ENCODE data around the gene LRMDA. TPM values are rescaled to one million over a fixed set of nuclear protein-coding genes. Genes with fewer than 3 reads are reported as not detected.

The LRMDA gene
- total RNA-seq, 1 donor from 2014 or later = 2.1 TPM

GRCh38 chr10:76388321-76389023, 957.0 kb downstream of the LRMDA start:
- no peaks in the 10 kb centered on the region for H3K4me1 Mint-ChIP-seq (ENCODE audit: low read depth, unreplicated experiment)
- TF ChIP-seq CTCF (IDR thresholded peaks at IDR 0.05; ENCODE audit: partially characterized antibody, unreplicated experiment) = no peak
- no peaks in the 10 kb centered on the region for H3K36me3 Mint-ChIP-seq (ENCODE audit: unreplicated experiment)

GRCh38 chr10:76393875-76394706, 962.7 kb downstream of the LRMDA start:
- H3K4me1 Mint-ChIP-seq (ENCODE audit: low read depth, unreplicated experiment) = peaks cover 9% of the 10 kb centered on the region
- no peak for DNase-seq
- H3K4me3 Mint-ChIP-seq (ENCODE audit: unreplicated experiment) = no peak overlapping the region
- H3K9me3 Mint-ChIP-seq (ENCODE audit: unreplicated experiment) = no peaks in the 10 kb centered on the region
- no peaks in the 10 kb centered on the region for H3K27me3 Mint-ChIP-seq (ENCODE audit: unreplicated experiment)
- no peak for TF ChIP-seq CTCF (IDR thresholded peaks at IDR 0.05; ENCODE audit: partially characterized antibody, unreplicated experiment)
- H3K27ac Mint-ChIP-seq (ENCODE audit: unreplicated experiment) = no peak overlapping the region
- H3K36me3 Mint-ChIP-seq (ENCODE audit: unreplicated experiment) = no peaks in the 10 kb centered on the region

More at GRCh38 chr10:76388321-76389023, 957.0 kb downstream of the LRMDA start:
- no peak for DNase-seq
- no peak overlapping the region for H3K4me3 Mint-ChIP-seq (ENCODE audit: unreplicated experiment)
- H3K27ac Mint-ChIP-seq (ENCODE audit: unreplicated experiment) = no peak overlapping the region
- peaks cover 1% of the 10 kb centered on the region for H3K9me3 Mint-ChIP-seq (ENCODE audit: unreplicated experiment)
- no peaks in the 10 kb centered on the region for H3K27me3 Mint-ChIP-seq (ENCODE audit: unreplicated experiment)

GRCh38 chr10:76394707-76395042, 963.3 kb downstream of the LRMDA start:
- no peak for DNase-seq
- no peaks in the 10 kb centered on the region for H3K36me3 Mint-ChIP-seq (ENCODE audit: unreplicated experiment)
- H3K4me1 Mint-ChIP-seq (ENCODE audit: low read depth, unreplicated experiment) = peaks cover 9% of the 10 kb centered on the region
- no peak for TF ChIP-seq CTCF (IDR thresholded peaks at IDR 0.05; ENCODE audit: partially characterized antibody, unreplicated experiment)
- H3K9me3 Mint-ChIP-seq (ENCODE audit: unreplicated experiment) = no peaks in the 10 kb centered on the region
- no peaks in the 10 kb centered on the region for H3K27me3 Mint-ChIP-seq (ENCODE audit: unreplicated experiment)
- no peak overlapping the region for H3K4me3 Mint-ChIP-seq (ENCODE audit: unreplicated experiment)
- H3K27ac Mint-ChIP-seq (ENCODE audit: unreplicated experiment) = no peak overlapping the region

GRCh38 chr10:76395251-76395650, 963.8 kb downstream of the LRMDA start:
- no peak for DNase-seq
- peaks cover 9% of the 10 kb centered on the region for H3K4me1 Mint-ChIP-seq (ENCODE audit: low read depth, unreplicated experiment)
- H3K4me3 Mint-ChIP-seq (ENCODE audit: unreplicated experiment) = no peak overlapping the region
- no peaks in the 10 kb centered on the region for H3K36me3 Mint-ChIP-seq (ENCODE audit: unreplicated experiment)
- H3K27ac Mint-ChIP-seq (ENCODE audit: unreplicated experiment) = no peak overlapping the region
- no peaks in the 10 kb centered on the region for H3K9me3 Mint-ChIP-seq (ENCODE audit: unreplicated experiment)
- TF ChIP-seq CTCF (IDR thresholded peaks at IDR 0.05; ENCODE audit: partially characterized antibody, unreplicated experiment) = no peak
- H3K27me3 Mint-ChIP-seq (ENCODE audit: unreplicated experiment) = no peaks in the 10 kb centered on the region

GRCh38 chr10:76396134-76396533, 964.7 kb downstream of the LRMDA start:
- no peak for TF ChIP-seq CTCF (IDR thresholded peaks at IDR 0.05; ENCODE audit: partially characterized antibody, unreplicated experiment)
- no peak for DNase-seq
- Mint-ChIP-seq H3K27me3 (ENCODE audit: unreplicated experiment) (no peaks in the 10 kb centered on the region), H3K9me3 (ENCODE audit: unreplicated experiment) (no peaks in the 10 kb centered on the region), H3K36me3 (ENCODE audit: unreplicated experiment) (no peaks in the 10 kb centered on the region), H3K4me3 (ENCODE audit: unreplicated experiment) (no peak overlapping the region), H3K4me1 (ENCODE audit: low read depth, unreplicated experiment) (peaks cover 9% of the 10 kb centered on the region), H3K27ac (ENCODE audit: unreplicated experiment) (no peak overlapping the region)
